ENCODE measurements around the gene ANGPTL4. TPM values are rescaled to one million over a fixed set of nuclear protein-coding genes. Genes with fewer than 3 reads are reported as not detected.
A peak's percentile ranks its signal among the peaks of the same experiment; 100 is the strongest.

ANGPTL4 gene
- total and polyA plus RNA-seq, 9 of the 15 experiments (the other 6 are each of a cell fraction or from before 2014, with no cell fraction given), result 0.05 to 0.77 (median 0.22) TPM; not detected in 4

- TF ChIP-seq ARID3A (IDR thresholded peaks at IDR 0.05; ENCODE audit: borderline replicate concordance, low read depth, low read length) (no peak), KDM2B (CRISPR knock-in tag; IDR thresholded peaks at IDR 0.05) (no peak), CTCFL (IDR thresholded peaks at IDR 0.05; ENCODE audit: borderline replicate concordance, insufficient read depth, low read depth, low read length, poor library complexity, severe bottlenecking) (no peak), ZBTB8A (IDR thresholded peaks at IDR 0.05; ENCODE audit: partially characterized antibody) (no peak), CREBBP (IDR thresholded peaks at IDR 0.05; ENCODE audit: low read depth, low read length) (no peak), MIER1 (IDR thresholded peaks at IDR 0.05; ENCODE audit: low read depth) (no peak), XRCC3 (IDR thresholded peaks at IDR 0.05) (no peak), FOXA3 (CRISPR knock-in tag; conservative IDR thresholded peaks at IDR 0.05 in 1 of 2, IDR thresholded peaks at IDR 0.05 in 1 of 2) (no peak), ZNF57 (CRISPR knock-in tag; IDR thresholded peaks at IDR 0.05) (no peak), NR2C1 (IDR thresholded peaks at IDR 0.05) (no peak), NR2C1 (tag; IDR thresholded peaks at IDR 0.05) (peak; percentile 83), ETV1 (tag; conservative IDR thresholded peaks at IDR 0.05; ENCODE audit: low read depth) (peak; percentile 35; the same call in 1 of the 2 replicates), RUNX1 (IDR thresholded peaks at IDR 0.05; ENCODE audit: low read depth) (no peak), ZNF282 (CRISPR knock-in tag; IDR thresholded peaks at IDR 0.05) (no peak), ZNF354B (CRISPR knock-in tag; IDR thresholded peaks at IDR 0.05) (no peak), ZNF780A (CRISPR knock-in tag; IDR thresholded peaks at IDR 0.05) (no peak), MTA2 (IDR thresholded peaks at IDR 0.05; ENCODE audit: low read depth) (no peak), ZBTB2 (IDR thresholded peaks at IDR 0.05) (no peak), SP1 (CRISPR knock-in tag; IDR thresholded peaks at IDR 0.05) (no peak), IRF9 (tag; IDR thresholded peaks at IDR 0.05) (peak; percentile 80), DEAF1 (CRISPR knock-in tag; IDR thresholded peaks at IDR 0.05) (no peak), PURB (CRISPR knock-in tag; IDR thresholded peaks at IDR 0.05; ENCODE audit: low read depth) (no peak), NR4A1 (CRISPR knock-in tag; IDR thresholded peaks at IDR 0.05) (no peak), NR4A1 (tag; IDR thresholded peaks at IDR 0.05) (peak; percentile 94)
Measured at GRCh38 chr19:8386990-8387389, 23.0 kb downstream of the ANGPTL4 start (continued).
